K562 (cell line): ENCODE measurements around the gene MYMX. TPM values are rescaled to one million over a fixed set of nuclear protein-coding genes. Genes with fewer than 3 reads are reported as not detected.

Experiments
- CAMTA2 ChIP-seq: fragments of 250-450 bp; sonication (Bioruptor Pico); conservative IDR thresholded peaks from 2 replicates; pipeline ENCODE4 v1.5.1; 2022
- IFI16 ChIP-seq: fragments of 250-450 bp; sonication (Bioruptor Pico); IDR thresholded peaks from 2 replicates; pipeline ENCODE4 v2.1.2; 2022; ENCODE audit warnings: mild to moderate bottlenecking, inconsistent platforms
- NFIC ChIP-seq: fragments of 450-650 bp; IDR thresholded peaks from 2 replicates; pipeline ENCODE4 v1.6.1; 2017; ENCODE audit warnings: mild to moderate bottlenecking, inconsistent platforms
- NR2C1 ChIP-seq, 2 experiments: fragments of 450-650 bp; IDR thresholded peaks; 2 replicates each; pipeline ENCODE4 v1.6.1; 2017; ENCODE audit warnings: mild to moderate bottlenecking in 2 of 2, antibody characterized with exemption in 1 of 2, inconsistent platforms in 1 of 2, missing compliant biosample characterization in 1 of 2, missing genetic modification characterization in 1 of 2
- POLR2A ChIP-seq: fragments of 450-650 bp; conservative IDR thresholded peaks from 2 replicates; pipeline ENCODE4 v1.6.1; 2016
- SNIP1 ChIP-seq: fragments of 450-650 bp; IDR thresholded peaks from 2 replicates; pipeline ENCODE4 v1.7.1; 2017; ENCODE audit warnings: low read depth, mild to moderate bottlenecking
- ZNF23 ChIP-seq: fragments of 250-450 bp; sonication (Bioruptor Pico); IDR thresholded peaks from 2 replicates; pipeline ENCODE4 v1.4.0; 2020; ENCODE audit warnings: mild to moderate bottlenecking
- ZNF592 ChIP-seq: fragments of 450-650 bp; IDR thresholded peaks from 2 replicates; pipeline ENCODE4 v1.6.1; 2017; ENCODE audit warnings: antibody characterized with exemption, mild to moderate bottlenecking
- ZNF668 ChIP-seq: fragments of 250-450 bp; sonication (Bioruptor Pico); IDR thresholded peaks from 2 replicates; pipeline ENCODE4 v1.8.0; 2022; ENCODE audit warnings: mild to moderate bottlenecking, inconsistent platforms
- polyA plus RNA-seq, 8 experiments: library from polyadenylated mRNA; depleted of rRNA in 4 of 8; stranded (reverse) in 5 of 8; unstranded in 3 of 8; fragments of >200 nt; fragmentation: Nextera tagmentation in 2 of 8; fragmentation: Illumina TruSeq in 1 of 8; extraction: Ambion mirVana in 2 of 8; extraction: Trizol in 1 of 8; gene quantifications; 2 replicates each; pipeline versions ENCODE4 v1.2.1 to v1.2.3, GENCODE V29; 2011 to 2014; ENCODE audit warnings: inconsistent platforms in 1 of 8, missing spikeins in 1 of 8
- total RNA-seq, 7 experiments: library from RNA; depleted of rRNA in 6 of 7; stranded (reverse); fragments of >200 nt in 6 of 7; fragmentation: Illumina TruSeq in 2 of 7; extraction: Trizol in 2 of 7; gene quantifications; 2 replicates each; pipeline versions ENCODE4 v1.2.1 to v1.2.3, GENCODE V29; 2011 to 2021; ENCODE audit warnings: low replicate concordance in 1 of 7
- TF ChIP-seq, protein P1 (sequence below): fragments of 450-650 bp; IDR thresholded peaks from 2 replicates; pipeline ENCODE4 v1.7.0; 2016; ENCODE audit warnings: borderline replicate concordance
- TF ChIP-seq, protein P2 (sequence below): fragments of 150-350 bp; IDR thresholded peaks from 2 replicates; pipeline ENCODE4 v1.6.1; 2014; ENCODE audit warnings: low read depth, mild to moderate bottlenecking, low read length, borderline replicate concordance
- TF ChIP-seq, protein P3 (sequence below): IDR thresholded peaks from 3 replicates; pipeline ENCODE4 v1.6.1; 2011; ENCODE audit warnings: borderline replicate concordance, mild to moderate bottlenecking, moderate library complexity; ENCODE audit not compliant: insufficient read length; ENCODE audit errors: extremely low read depth

Gene MYMX
- total and polyA plus RNA-seq, 9 of the 15 experiments (the other 6 are each of a cell fraction or from before 2014, with no cell fraction given): 0.12 TPM; not detected in 8

GRCh38 chr6:44226368-44227147 lies 9.8 kb downstream of the MYMX start (continued):
- 0 out of 2 replicates have a peak, but pooled peaks have one; percentile 14 for TF ChIP-seq NFIC
- TF ChIP-seq ZNF23 (CRISPR knock-in tag): no peak
- TF ChIP-seq SNIP1: no peak
- TF ChIP-seq NR2C1 (IDR thresholded peaks at IDR 0.05): 0 out of 2 replicates have a peak, but pooled peaks have one; percentile 11
- TF ChIP-seq NR2C1 (tag; IDR thresholded peaks at IDR 0.05): no peak
- TF ChIP-seq POLR2A: no peak
- TF ChIP-seq CAMTA2 (CRISPR knock-in tag): no peak
- no peak for TF ChIP-seq IFI16 (CRISPR knock-in tag)
- TF ChIP-seq, protein P1, sequence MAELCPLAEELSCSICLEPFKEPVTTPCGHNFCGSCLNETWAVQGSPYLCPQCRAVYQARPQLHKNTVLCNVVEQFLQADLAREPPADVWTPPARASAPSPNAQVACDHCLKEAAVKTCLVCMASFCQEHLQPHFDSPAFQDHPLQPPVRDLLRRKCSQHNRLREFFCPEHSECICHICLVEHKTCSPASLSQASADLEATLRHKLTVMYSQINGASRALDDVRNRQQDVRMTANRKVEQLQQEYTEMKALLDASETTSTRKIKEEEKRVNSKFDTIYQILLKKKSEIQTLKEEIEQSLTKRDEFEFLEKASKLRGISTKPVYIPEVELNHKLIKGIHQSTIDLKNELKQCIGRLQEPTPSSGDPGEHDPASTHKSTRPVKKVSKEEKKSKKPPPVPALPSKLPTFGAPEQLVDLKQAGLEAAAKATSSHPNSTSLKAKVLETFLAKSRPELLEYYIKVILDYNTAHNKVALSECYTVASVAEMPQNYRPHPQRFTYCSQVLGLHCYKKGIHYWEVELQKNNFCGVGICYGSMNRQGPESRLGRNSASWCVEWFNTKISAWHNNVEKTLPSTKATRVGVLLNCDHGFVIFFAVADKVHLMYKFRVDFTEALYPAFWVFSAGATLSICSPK: 0 out of 2 replicates have a peak, but pooled peaks have one; percentile 40
- TF ChIP-seq, protein P2, sequence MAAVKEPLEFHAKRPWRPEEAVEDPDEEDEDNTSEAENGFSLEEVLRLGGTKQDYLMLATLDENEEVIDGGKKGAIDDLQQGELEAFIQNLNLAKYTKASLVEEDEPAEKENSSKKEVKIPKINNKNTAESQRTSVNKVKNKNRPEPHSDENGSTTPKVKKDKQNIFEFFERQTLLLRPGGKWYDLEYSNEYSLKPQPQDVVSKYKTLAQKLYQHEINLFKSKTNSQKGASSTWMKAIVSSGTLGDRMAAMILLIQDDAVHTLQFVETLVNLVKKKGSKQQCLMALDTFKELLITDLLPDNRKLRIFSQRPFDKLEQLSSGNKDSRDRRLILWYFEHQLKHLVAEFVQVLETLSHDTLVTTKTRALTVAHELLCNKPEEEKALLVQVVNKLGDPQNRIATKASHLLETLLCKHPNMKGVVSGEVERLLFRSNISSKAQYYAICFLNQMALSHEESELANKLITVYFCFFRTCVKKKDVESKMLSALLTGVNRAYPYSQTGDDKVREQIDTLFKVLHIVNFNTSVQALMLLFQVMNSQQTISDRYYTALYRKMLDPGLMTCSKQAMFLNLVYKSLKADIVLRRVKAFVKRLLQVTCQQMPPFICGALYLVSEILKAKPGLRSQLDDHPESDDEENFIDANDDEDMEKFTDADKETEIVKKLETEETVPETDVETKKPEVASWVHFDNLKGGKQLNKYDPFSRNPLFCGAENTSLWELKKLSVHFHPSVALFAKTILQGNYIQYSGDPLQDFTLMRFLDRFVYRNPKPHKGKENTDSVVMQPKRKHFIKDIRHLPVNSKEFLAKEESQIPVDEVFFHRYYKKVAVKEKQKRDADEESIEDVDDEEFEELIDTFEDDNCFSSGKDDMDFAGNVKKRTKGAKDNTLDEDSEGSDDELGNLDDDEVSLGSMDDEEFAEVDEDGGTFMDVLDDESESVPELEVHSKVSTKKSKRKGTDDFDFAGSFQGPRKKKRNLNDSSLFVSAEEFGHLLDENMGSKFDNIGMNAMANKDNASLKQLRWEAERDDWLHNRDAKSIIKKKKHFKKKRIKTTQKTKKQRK: no peak
- TF ChIP-seq, protein P3, sequence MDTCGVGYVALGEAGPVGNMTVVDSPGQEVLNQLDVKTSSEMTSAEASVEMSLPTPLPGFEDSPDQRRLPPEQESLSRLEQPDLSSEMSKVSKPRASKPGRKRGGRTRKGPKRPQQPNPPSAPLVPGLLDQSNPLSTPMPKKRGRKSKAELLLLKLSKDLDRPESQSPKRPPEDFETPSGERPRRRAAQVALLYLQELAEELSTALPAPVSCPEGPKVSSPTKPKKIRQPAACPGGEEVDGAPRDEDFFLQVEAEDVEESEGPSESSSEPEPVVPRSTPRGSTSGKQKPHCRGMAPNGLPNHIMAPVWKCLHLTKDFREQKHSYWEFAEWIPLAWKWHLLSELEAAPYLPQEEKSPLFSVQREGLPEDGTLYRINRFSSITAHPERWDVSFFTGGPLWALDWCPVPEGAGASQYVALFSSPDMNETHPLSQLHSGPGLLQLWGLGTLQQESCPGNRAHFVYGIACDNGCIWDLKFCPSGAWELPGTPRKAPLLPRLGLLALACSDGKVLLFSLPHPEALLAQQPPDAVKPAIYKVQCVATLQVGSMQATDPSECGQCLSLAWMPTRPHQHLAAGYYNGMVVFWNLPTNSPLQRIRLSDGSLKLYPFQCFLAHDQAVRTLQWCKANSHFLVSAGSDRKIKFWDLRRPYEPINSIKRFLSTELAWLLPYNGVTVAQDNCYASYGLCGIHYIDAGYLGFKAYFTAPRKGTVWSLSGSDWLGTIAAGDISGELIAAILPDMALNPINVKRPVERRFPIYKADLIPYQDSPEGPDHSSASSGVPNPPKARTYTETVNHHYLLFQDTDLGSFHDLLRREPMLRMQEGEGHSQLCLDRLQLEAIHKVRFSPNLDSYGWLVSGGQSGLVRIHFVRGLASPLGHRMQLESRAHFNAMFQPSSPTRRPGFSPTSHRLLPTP: no peak
- TF ChIP-seq ZNF668 (CRISPR knock-in tag): no peak
- no peak for TF ChIP-seq ZNF592
